HepG2 (cell line): ENCODE results near the gene VCAN. TPM values are rescaled to one million over a fixed set of nuclear protein-coding genes. Genes with fewer than 3 reads are reported as not detected.
A peak's percentile ranks its signal among the peaks of the same experiment; 100 is the strongest.

Experiments used
- AHR ChIP-seq: IDR thresholded peaks from 2 replicates; pipeline ENCODE4 v1.6.1; 2018; ENCODE audit warnings: missing genetic modification reagents, missing compliant biosample characterization
- BORCS8-MEF2B ChIP-seq: sonication (generic); formaldehyde crosslinking; IDR thresholded peaks from 2 replicates; pipeline ENCODE4 v1.8.0; 2022; ENCODE audit warnings: mild to moderate bottlenecking, missing genetic modification reagents
- HINFP ChIP-seq: sonication (generic); formaldehyde crosslinking; IDR thresholded peaks from 2 replicates; pipeline ENCODE4 v1.4.0; 2020; ENCODE audit warnings: low read depth, mild to moderate bottlenecking, missing genetic modification reagents
- NKX3-1 ChIP-seq: sonication (generic); formaldehyde crosslinking; IDR thresholded peaks from 2 replicates; pipeline ENCODE4 v1.5.0; 2020; ENCODE audit warnings: missing genetic modification reagents
- PAXIP1 ChIP-seq: sonication (generic); formaldehyde crosslinking; conservative IDR thresholded peaks from 2 replicates; pipeline ENCODE4 v1.4.0; 2020; ENCODE audit warnings: mild to moderate bottlenecking, missing genetic modification reagents, moderate library complexity
- TFDP1 ChIP-seq: IDR thresholded peaks from 2 replicates; pipeline ENCODE4 v1.6.1; 2016; ENCODE audit warnings: missing compliant biosample characterization, missing genetic modification reagents, borderline replicate concordance
- ZBTB33 ChIP-seq: sonication (generic); formaldehyde crosslinking; IDR thresholded peaks from 2 replicates; pipeline ENCODE4 v1.4.0; 2020; ENCODE audit warnings: missing genetic modification reagents
- ZNF281 ChIP-seq: sonication (generic); formaldehyde crosslinking; IDR thresholded peaks from 2 replicates; pipeline ENCODE4 v1.4.0; 2020; ENCODE audit warnings: missing genetic modification reagents, borderline replicate concordance
- ZNF430 ChIP-seq: sonication (generic); formaldehyde crosslinking; IDR thresholded peaks from 2 replicates; pipeline ENCODE4 v1.9.0; 2021; ENCODE audit warnings: mild to moderate bottlenecking, missing genetic modification reagents
- ZNF512 ChIP-seq: sonication (generic); formaldehyde crosslinking; IDR thresholded peaks from 2 replicates; pipeline ENCODE4 v1.4.0; 2020; ENCODE audit warnings: mild to moderate bottlenecking, missing genetic modification reagents
- ZNF513 ChIP-seq: sonication (generic); formaldehyde crosslinking; conservative IDR thresholded peaks from 2 replicates; pipeline ENCODE4 v1.5.0; 2020; ENCODE audit warnings: missing genetic modification reagents
- polyA plus RNA-seq, 8 experiments: library from polyadenylated mRNA; depleted of rRNA in 3 of 8; stranded (reverse) in 7 of 8; unstranded in 1 of 8; fragments of >200 nt; fragmentation: Illumina TruSeq in 4 of 8; extraction: Trizol in 4 of 8; gene quantifications; 2 replicates each; pipeline versions ENCODE4 v1.2.1 to v1.2.3, GENCODE V29; 2011 to 2016; ENCODE audit warnings: low read depth in 4 of 8, missing spikeins in 1 of 8, mixed read lengths in 1 of 8; ENCODE audit not compliant: insufficient read depth in 1 of 8
- total RNA-seq, 5 experiments: library from RNA; depleted of rRNA; stranded (reverse); fragments of >200 nt; fragmentation: Illumina TruSeq; extraction: Trizol; gene quantifications; 2 replicates each; pipeline ENCODE4 v1.2.3, GENCODE V29; 2016; ENCODE audit warnings: low read depth in 1 of 5

The VCAN gene
- total and polyA plus RNA-seq, 2 of the 13 experiments (the other 11 are each of a cell fraction or from before 2014, with no cell fraction given) = 1.2 to 3.5 TPM

GRCh38 chr5:83474161-83474796 lies 2.7 kb downstream of the VCAN start (continued):
- TF ChIP-seq PAXIP1 (no peak), ZNF430 (no peak), ZNF512 (peak; percentile 82; the same call in 1 of the 2 replicates), AHR (CRISPR knock-in tag) (no peak), ZNF513 (CRISPR knock-in tag) (no peak), NKX3-1 (CRISPR knock-in tag) (no peak), ZNF281 (CRISPR knock-in tag) (0 out of 2 replicates have a peak, but pooled peaks have one; percentile 11), BORCS8-MEF2B (CRISPR knock-in tag) (peak; percentile 17; the same call in 1 of the 2 replicates), ZBTB33 (no peak), HINFP (CRISPR knock-in tag) (0 out of 2 replicates have a peak, but pooled peaks have one; percentile 20), TFDP1 (peak; percentile 44; the same call in 1 of the 2 replicates)
